GM13977 (cell line): ENCODE measurements around the gene ZCCHC14.
A peak's percentile ranks its signal among the peaks of the same experiment; 100 is the strongest.

ENCODE experiments used
- DNase-seq: peaks from one replicate; pipeline ENCODE4 v3.0.0; 2012; ENCODE audit warnings: low spot score
- in situ Hi-C: fragments of 300-500 bp; cut with MboI; formaldehyde crosslinking; loops from one replicate; pipeline ENCODE4 v1.12.0; 2022; ENCODE audit warnings: low sequenced_read_pairs, low pct_unique_long_range_greater_than_20kb, mixed read lengths, inconsistent platforms; ENCODE audit not compliant: unreplicated experiment
- TF ChIP-seq, protein P1 (sequence below): IDR thresholded peaks from 2 replicates; pipeline ENCODE4 v1.5.1; 2012; ENCODE audit warnings: mild to moderate bottlenecking, control low read depth; ENCODE audit not compliant: insufficient read depth; ENCODE audit errors: extremely low read depth, missing control alignments

Gene ZCCHC14

DNA sequence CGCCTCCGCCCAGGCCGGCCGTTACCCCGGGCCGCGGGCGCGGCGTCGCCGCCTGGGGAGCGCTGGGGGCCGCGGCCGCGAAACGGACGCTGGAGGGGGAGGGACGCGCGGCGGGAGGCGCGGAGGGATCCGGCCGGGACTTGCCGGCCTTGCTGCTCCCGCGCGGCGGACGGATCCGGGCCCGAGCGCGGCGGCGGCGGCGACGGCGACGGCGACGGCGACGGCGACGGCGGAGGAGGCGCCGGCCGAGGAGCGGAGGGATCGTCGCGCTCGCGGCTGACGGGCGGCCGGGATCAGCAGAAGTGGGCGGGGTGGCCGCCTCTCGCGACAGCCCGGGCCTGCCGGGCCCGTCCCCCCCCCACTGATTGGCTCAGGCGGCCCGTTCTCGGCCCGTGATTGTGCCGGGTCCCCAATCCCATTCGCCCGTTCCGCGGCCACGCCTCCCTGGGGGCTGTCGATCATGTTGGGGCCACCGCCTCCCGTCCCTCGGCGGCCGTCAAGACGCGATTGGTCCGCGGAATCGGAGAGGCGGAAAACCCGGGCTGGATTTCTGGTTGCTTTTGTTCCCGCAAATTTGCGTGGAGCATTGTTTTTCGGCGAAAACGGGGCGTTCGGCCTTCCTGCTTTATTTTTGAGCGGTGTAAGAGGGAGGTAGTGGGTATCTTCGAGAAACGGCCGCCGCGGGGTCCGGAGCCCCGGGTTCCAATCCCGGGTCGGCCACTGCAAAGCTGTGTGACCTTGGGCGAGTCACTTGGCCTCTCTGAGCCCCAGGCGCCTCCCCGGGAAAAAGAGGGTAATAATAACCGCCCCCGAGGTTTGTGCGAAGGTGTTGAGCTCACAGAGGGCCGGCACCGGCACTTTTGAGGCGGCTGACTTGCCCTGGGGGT, at the start of gene ZCCHC14:
TSS of gene ZCCHC14 (minus strand) at position 304 of the 887 bp plus-strand sequence. CDS start 786 bp downstream, outside the sequence.
- TF ChIP-seq, protein P1, sequence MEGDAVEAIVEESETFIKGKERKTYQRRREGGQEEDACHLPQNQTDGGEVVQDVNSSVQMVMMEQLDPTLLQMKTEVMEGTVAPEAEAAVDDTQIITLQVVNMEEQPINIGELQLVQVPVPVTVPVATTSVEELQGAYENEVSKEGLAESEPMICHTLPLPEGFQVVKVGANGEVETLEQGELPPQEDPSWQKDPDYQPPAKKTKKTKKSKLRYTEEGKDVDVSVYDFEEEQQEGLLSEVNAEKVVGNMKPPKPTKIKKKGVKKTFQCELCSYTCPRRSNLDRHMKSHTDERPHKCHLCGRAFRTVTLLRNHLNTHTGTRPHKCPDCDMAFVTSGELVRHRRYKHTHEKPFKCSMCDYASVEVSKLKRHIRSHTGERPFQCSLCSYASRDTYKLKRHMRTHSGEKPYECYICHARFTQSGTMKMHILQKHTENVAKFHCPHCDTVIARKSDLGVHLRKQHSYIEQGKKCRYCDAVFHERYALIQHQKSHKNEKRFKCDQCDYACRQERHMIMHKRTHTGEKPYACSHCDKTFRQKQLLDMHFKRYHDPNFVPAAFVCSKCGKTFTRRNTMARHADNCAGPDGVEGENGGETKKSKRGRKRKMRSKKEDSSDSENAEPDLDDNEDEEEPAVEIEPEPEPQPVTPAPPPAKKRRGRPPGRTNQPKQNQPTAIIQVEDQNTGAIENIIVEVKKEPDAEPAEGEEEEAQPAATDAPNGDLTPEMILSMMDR, result no peak
- peak; percentile 99 for DNase-seq
- in situ Hi-C loops, result no loop called here

DNA sequence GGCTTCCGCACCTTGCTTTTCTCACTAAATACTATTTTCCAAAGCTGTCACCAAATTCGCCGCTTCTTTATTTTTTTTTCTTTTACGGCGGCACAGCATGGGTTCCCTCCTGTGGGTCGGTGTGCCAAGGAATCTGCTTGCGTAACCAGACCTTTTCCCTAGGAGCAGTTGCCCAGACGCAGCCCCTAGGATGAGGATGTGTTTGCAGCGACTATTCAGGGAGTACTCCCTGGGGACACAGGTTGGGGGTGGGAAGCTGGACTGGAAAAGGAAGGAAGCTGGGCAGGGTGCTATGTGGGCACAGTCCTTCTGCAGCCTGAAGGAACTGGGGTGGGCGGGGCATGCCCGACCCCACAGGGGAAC, 49.0 kb upstream of the ZCCHC14 start:
- in situ Hi-C loops, result no loop called here
- no peak for DNase-seq
- TF ChIP-seq, protein P1, result no peak

DNA sequence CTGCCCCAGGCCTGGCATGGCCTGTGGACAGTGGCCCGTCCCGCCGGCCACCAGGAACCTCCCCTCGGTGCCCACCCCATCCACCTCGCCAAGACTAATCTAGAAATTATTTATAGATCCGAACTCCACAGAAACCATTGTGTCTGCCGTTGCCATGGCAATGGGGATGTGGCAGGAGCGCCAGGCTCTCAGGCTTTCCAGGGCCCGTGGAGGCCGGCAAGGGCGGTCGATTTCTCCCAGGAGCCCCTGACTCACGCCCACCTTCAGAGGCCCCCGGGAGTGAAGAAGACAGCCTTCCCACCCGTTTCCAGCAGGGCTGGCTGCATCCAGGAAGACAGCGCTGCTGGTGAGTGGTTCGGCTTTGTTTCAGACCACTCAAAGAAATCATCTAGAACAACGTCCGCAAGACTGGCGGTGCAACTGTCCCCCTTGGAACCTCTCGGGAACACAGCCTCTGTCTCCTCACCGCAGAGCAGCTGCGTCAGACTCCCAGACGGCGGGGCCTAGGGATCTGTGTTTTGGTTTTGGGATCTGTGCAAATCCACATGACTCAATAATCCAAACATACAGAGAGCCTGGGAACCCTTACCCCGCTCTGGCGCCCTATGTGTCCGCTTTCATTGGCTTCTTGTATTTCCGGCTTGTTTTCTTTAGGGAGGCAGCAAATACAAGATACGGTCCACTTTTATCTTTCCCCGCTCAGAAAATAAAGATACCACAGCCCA, 48.5 kb upstream of the ZCCHC14 start:
- in situ Hi-C loops, result no loop called here
- DNase-seq, result no peak
- TF ChIP-seq, protein P1, result no peak

DNA sequence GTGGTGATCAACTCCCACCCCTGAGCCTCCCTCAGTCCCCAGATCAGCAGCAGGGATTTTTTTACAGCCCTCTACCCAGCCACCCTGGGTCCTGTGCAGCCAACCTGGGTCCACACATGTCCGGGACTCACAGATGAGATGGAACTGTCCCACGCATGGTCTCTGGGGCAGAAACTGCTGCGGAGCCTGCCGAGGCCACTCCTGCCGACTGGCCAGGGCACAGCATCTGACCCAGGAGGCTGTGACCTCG, 48.0 kb upstream of the ZCCHC14 start:
- in situ Hi-C loops, result no loop called here
- DNase-seq, result no peak
- TF ChIP-seq, protein P1, result no peak

DNA sequence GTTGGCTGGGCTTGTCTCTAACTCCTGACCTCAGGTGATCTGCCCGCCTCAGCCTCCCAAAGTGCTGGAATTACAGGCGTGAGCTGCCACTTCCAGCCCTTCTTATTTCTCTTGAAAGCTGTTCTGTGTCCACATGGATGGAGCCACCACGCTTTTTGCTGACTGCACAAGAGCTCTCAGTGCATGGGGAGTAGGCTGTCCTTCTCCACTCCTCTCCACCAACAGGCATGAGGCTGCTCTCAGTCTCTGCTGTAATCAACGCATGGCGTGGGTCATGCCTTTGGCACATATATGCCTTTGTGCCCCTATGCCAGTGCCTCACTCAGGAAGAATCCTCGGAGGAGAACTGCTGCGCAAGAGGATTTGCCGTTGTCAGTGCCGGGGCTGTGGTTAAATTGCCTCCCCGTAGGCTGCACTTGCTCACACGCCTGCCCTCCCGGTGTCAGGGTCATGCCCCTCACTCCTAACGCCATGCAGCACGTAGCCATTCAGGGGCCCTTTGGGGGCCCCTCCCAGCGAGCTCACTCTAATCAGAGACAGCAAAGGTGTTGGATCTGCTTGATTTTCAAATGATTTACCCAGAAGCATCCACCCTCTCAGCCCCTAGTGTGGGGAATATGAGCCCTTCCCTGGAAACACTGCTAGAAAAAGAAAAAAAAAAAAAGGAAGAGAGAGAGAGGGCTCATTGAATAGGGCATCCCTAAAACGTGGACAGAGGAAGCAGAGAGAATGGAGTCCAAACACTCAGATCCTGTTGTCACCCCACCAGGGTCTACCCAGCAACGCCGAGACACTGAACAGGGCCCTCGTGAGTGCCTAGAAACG, 47.5 kb upstream of the ZCCHC14 start:
- in situ Hi-C loops, result no loop called here
- no peak for DNase-seq
- TF ChIP-seq, protein P1, result no peak

DNA sequence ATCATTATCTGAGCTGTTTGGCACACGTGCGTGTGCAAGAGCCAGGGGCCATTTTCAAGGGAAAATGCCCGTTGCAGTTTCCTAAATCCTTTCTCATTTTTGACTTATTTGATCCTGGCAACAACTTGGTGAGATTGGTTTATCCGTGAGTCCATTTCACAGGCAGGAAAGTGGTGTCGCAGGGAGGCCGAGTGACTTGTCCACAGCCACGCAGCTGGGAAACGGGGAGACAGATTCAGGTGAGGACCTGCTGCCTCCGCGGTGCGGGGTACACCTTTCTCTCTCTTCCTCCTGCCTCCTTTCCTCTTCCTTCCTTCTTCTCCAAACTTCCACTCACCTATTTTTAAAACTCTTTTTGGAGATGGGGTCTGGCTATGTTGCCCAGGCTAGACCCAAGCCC, 46.3 kb upstream of the ZCCHC14 start:
- in situ Hi-C loops, result no loop called here
- no peak for DNase-seq
- TF ChIP-seq, protein P1, result no peak
